OCI-LY1 (cell line): ENCODE data around the gene STRBP.

Source experiments
- H2AFZ ChIP-seq: fragments of 200-600 bp; sonication (generic), shearing (Covaris generic); 2 replicates; pipeline ENCODE4 v1.6.0; 2014; ENCODE audit warnings: antibody characterized with exemption, mild to moderate bottlenecking, low read length
- H3F3A ChIP-seq: fragments of 200-600 bp; sonication (generic), shearing (Covaris generic); 2 replicates; pipeline ENCODE4 v1.6.0; 2014; ENCODE audit warnings: mild to moderate bottlenecking, antibody characterized with exemption, low read length, moderate library complexity; ENCODE audit not compliant: insufficient read depth
- H3K27ac ChIP-seq: fragments of 200-600 bp; sonication (generic); 2 replicates; pipeline ENCODE4 v1.5.1; 2014; ENCODE audit warnings: low read length, mixed run types, mild to moderate bottlenecking, low read depth; ENCODE audit not compliant: poor library complexity, severe bottlenecking
- H3K27me3 ChIP-seq: fragments of 200-600 bp; sonication (generic); 2 replicates; pipeline ENCODE4 v1.6.0; 2014; ENCODE audit warnings: antibody characterized with exemption, mild to moderate bottlenecking, low read length, moderate library complexity; ENCODE audit not compliant: insufficient read depth
- H3K36me3 ChIP-seq: fragments of 200-600 bp; sonication (generic); 2 replicates; pipeline ENCODE4 v1.6.1; 2014; ENCODE audit warnings: mild to moderate bottlenecking, antibody characterized with exemption, low read length, moderate library complexity, mixed read lengths; ENCODE audit not compliant: insufficient read depth
- H3K4me1 ChIP-seq: fragments of 200-600 bp; sonication (generic); 2 replicates; pipeline ENCODE4 v1.5.1; 2014; ENCODE audit warnings: mild to moderate bottlenecking, low read length, moderate library complexity; ENCODE audit not compliant: insufficient read depth, severe bottlenecking
- H3K4me2 ChIP-seq: fragments of 200-600 bp; sonication (generic), shearing (Covaris generic); 2 replicates; pipeline ENCODE4 v1.6.1; 2014; ENCODE audit warnings: low read length
- H3K4me3 ChIP-seq: fragments of 200-600 bp; sonication (generic); 2 replicates; pipeline ENCODE4 v1.5.1; 2014; ENCODE audit warnings: low read length, low read depth, mild to moderate bottlenecking, mixed read lengths; ENCODE audit not compliant: poor library complexity, severe bottlenecking
- H3K79me2 ChIP-seq: fragments of 200-600 bp; shearing (Covaris generic); 2 replicates; pipeline ENCODE4 v1.6.1; 2016; ENCODE audit warnings: mixed run types, low read length, mixed read lengths; ENCODE audit not compliant: insufficient read depth
- H3K9ac ChIP-seq: fragments of 200-600 bp; sonication (generic), shearing (Covaris generic); 2 replicates; pipeline ENCODE4 v1.6.1; 2014; ENCODE audit warnings: mild to moderate bottlenecking, low read length, mixed read lengths
- H3K9me2 ChIP-seq: fragments of 200-600 bp; sonication (generic), shearing (Covaris generic); 2 replicates; pipeline ENCODE4 v1.6.1; 2014; ENCODE audit warnings: low read depth, mild to moderate bottlenecking, low read length, mixed read lengths
- H3K9me3 ChIP-seq: fragments of 200-600 bp; shearing (Covaris generic); 2 replicates; pipeline ENCODE4 v1.6.1; 2014; ENCODE audit warnings: low read length, mixed read lengths
- H4K20me1 ChIP-seq: fragments of 200-600 bp; sonication (generic), shearing (Covaris generic); 2 replicates; pipeline ENCODE4 v1.6.0; 2016; ENCODE audit warnings: mild to moderate bottlenecking, low read length; ENCODE audit not compliant: insufficient read depth
- EZH2 ChIP-seq: fragments of 200-600 bp; sonication (generic), shearing (Covaris generic); IDR thresholded peaks from 2 replicates; pipeline ENCODE4 v1.8.0; 2017; ENCODE audit warnings: borderline replicate concordance, mixed run types, mild to moderate bottlenecking, antibody characterized with exemption, low read length, moderate library complexity, mixed read lengths
- TF ChIP-seq, protein P1 (sequence below): fragments of 200-600 bp; sonication (generic), shearing (Covaris generic); IDR thresholded peaks from 2 replicates; pipeline ENCODE4 v1.5.1; 2017; ENCODE audit warnings: mild to moderate bottlenecking, antibody characterized with exemption, low read length, moderate library complexity, mixed read lengths

STRBP gene

DNA sequence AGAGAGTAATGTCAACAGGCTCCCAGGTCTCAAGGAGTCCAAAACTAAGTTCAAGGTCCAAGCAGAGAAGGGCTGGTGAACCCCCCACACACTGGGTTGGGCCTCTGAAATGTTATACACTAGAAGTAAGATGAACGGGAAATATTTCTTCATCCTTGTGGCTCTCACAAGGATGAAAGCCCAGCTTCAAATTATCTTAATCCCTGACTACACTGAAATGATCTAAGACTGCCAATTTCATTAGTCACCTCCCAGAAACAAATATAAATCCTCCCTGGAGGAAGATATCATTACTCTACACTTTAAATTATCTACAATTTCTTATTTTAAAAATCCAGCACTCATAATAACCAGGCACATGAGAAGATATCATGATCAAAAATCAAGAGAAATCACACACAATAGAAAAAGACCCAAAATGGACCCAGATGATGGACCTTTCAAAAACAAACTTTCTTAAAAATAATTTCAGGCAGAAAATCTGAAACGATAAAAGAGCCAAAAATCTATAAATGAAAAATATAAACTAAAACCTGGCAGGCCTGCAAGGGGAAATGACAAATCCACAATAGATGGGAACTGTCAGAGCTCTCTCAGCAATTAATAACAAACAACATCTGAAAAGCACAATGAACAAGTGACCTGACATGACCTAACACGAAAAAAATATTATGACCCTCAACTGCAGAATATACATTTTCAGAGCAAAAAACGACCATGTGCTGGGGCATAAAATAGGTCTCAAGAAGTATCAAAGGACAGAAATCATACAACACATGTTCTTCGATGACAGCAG is 117.5 kb downstream of the STRBP start:
- Histone ChIP-seq H3K27ac (no peak overlapping the region), H3K4me3 (no peak overlapping the region), H3F3A (no peaks in the 10 kb centered on the region; the same call in none of the 2 replicates), H3K4me2 (no peak overlapping the region), H3K79me2 (0 out of 2 replicates have a peak, but pooled peaks cover 4% of the 10 kb centered on the region), H3K27me3 (no peaks in the 10 kb centered on the region), H3K36me3 (peaks cover 91% of the 10 kb centered on the region), H3K9me2 (no peaks in the 10 kb centered on the region), H4K20me1 (no peaks in the 10 kb centered on the region), H3K4me1 (no peaks in the 10 kb centered on the region), H3K9me3 (no peaks in the 10 kb centered on the region), H2AFZ (no peak overlapping the region), H3K9ac (no peak overlapping the region)
- no peak for TF ChIP-seq EZH2
- TF ChIP-seq, protein P1, sequence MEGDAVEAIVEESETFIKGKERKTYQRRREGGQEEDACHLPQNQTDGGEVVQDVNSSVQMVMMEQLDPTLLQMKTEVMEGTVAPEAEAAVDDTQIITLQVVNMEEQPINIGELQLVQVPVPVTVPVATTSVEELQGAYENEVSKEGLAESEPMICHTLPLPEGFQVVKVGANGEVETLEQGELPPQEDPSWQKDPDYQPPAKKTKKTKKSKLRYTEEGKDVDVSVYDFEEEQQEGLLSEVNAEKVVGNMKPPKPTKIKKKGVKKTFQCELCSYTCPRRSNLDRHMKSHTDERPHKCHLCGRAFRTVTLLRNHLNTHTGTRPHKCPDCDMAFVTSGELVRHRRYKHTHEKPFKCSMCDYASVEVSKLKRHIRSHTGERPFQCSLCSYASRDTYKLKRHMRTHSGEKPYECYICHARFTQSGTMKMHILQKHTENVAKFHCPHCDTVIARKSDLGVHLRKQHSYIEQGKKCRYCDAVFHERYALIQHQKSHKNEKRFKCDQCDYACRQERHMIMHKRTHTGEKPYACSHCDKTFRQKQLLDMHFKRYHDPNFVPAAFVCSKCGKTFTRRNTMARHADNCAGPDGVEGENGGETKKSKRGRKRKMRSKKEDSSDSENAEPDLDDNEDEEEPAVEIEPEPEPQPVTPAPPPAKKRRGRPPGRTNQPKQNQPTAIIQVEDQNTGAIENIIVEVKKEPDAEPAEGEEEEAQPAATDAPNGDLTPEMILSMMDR = no peak

- no peak overlapping the region for H3K9ac ChIP-seq
- H3K9me3 ChIP-seq = no peaks in the 10 kb centered on the region
- no peak overlapping the region for H3K4me2 ChIP-seq
- H3K4me3 ChIP-seq = no peak overlapping the region
- no peak overlapping the region for H2AFZ ChIP-seq
- H4K20me1 ChIP-seq = no peaks in the 10 kb centered on the region
- TF ChIP-seq, protein P1 = no peak
- TF ChIP-seq EZH2 = no peak
- peaks cover 91% of the 10 kb centered on the region for H3K36me3 ChIP-seq
- H3K9me2 ChIP-seq = no peaks in the 10 kb centered on the region
- H3K27me3 ChIP-seq = no peaks in the 10 kb centered on the region
- H3K79me2 ChIP-seq = 0 out of 2 replicates have a peak, but pooled peaks cover 4% of the 10 kb centered on the region
- peaks cover 6% of the 10 kb centered on the region for H3K4me1 ChIP-seq
- H3K27ac ChIP-seq = no peak overlapping the region
- H3F3A ChIP-seq = no peaks in the 10 kb centered on the region; the same call in none of the 2 replicates
Measured at GRCh38 chr9:123149067-123149466, 119.3 kb downstream of the STRBP start.

DNA sequence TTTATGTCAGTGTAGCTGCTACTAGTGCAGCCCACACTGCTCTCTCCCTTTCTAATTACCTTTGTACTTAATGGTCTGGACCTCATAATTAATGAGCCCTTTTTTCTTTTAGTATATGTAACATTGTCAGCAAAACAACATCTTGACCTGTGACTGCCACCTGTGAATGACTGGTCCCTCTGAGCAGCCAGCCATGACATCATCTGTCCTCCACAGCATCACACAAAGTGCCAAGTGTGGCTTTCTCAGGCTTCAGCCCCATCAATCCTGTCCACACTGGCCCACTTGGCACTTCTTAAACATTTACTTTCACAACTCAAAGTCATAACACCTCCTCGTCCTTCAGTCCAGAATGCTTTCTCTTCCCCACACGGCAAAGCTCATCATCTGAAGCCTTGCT is 130.2 kb downstream of the STRBP start:
- peaks cover 64% of the 10 kb centered on the region for H3K36me3 ChIP-seq
- H3K9me2 ChIP-seq = no peaks in the 10 kb centered on the region
- H3K4me3 ChIP-seq = no peak overlapping the region
- no peak overlapping the region for H2AFZ ChIP-seq
- H3K9ac ChIP-seq = peak overlapping the region; percentile 13; the same call in 1 of the 2 replicates
- H3K4me2 ChIP-seq = peak overlapping the region; percentile 34; the same call in 1 of the 2 replicates
- TF ChIP-seq, protein P1 = no peak
- TF ChIP-seq EZH2 = no peak
- no peaks in the 10 kb centered on the region for H3K9me3 ChIP-seq
- peaks cover 70% of the 10 kb centered on the region for H3K4me1 ChIP-seq
- peak overlapping the region; percentile 76 for H3K27ac ChIP-seq
- no peaks in the 10 kb centered on the region for H4K20me1 ChIP-seq
- no peaks in the 10 kb centered on the region for H3K27me3 ChIP-seq
- no peaks in the 10 kb centered on the region for H3K79me2 ChIP-seq
- H3F3A ChIP-seq = no peaks in the 10 kb centered on the region
